ENCODE data around the gene SLC7A6OS. TPM values are rescaled to one million over a fixed set of nuclear protein-coding genes. Genes with fewer than 3 reads are reported as not detected.

The SLC7A6OS gene
- total RNA-seq, 1 experiment from 2014 or later = 11.9 TPM

Other genes starting within 250 kb of the SLC7A6OS start
- 15.9 and 20.6 TPM in 2 replicates for gene NFATC3, start 225.6 kb downstream of the SLC7A6OS start, total RNA-seq (2014; rRNA removed; shearing (Covaris generic); ENCODE audit: low replicate concordance)
- not detected in 2 replicates for gene ESRP2, start 74.8 kb downstream of the SLC7A6OS start, total RNA-seq (2014; rRNA removed; shearing (Covaris generic); ENCODE audit: low replicate concordance)
- 43.0 and 61.5 TPM in 2 replicates for gene PLA2G15, start 65.6 kb downstream of the SLC7A6OS start, total RNA-seq (2014; rRNA removed; shearing (Covaris generic); ENCODE audit: low replicate concordance)
- 13.9 and 21.4 TPM in 2 replicates for gene SLC7A6, start 46.4 kb downstream of the SLC7A6OS start, total RNA-seq (2014; rRNA removed; shearing (Covaris generic); ENCODE audit: low replicate concordance)
- gene PRMT7, start 73 bp upstream of the SLC7A6OS start, total RNA-seq (2014; rRNA removed; shearing (Covaris generic); ENCODE audit: low replicate concordance) = 44.7 and 92.0 TPM in 2 replicates
- not detected in 2 replicates for gene SMPD3, start 137.6 kb upstream of the SLC7A6OS start, total RNA-seq (2014; rRNA removed; shearing (Covaris generic); ENCODE audit: low replicate concordance)
- 22.6 and 51.9 TPM in 2 replicates for gene ZFP90, start 228.3 kb upstream of the SLC7A6OS start, total RNA-seq (2014; rRNA removed; shearing (Covaris generic); ENCODE audit: low replicate concordance)

Measured in Caki2 (cell line).